Neural progenitor cell (in vitro differentiated cells): ENCODE data around the gene SCAMP2.

Experiments
- EZH2 ChIP-seq: fragments of 200-600 bp; sonication (generic); IDR thresholded peaks from 2 replicates; pipeline ENCODE4 v1.6.1; 2017; ENCODE audit warnings: antibody characterized with exemption, mild to moderate bottlenecking, moderate library complexity
- TF ChIP-seq, protein P1 (sequence below): fragments of 200-600 bp; sonication (generic); IDR thresholded peaks from 2 replicates; pipeline ENCODE4 v1.5.1; 2017; ENCODE audit warnings: antibody characterized with exemption, mild to moderate bottlenecking

DNA sequence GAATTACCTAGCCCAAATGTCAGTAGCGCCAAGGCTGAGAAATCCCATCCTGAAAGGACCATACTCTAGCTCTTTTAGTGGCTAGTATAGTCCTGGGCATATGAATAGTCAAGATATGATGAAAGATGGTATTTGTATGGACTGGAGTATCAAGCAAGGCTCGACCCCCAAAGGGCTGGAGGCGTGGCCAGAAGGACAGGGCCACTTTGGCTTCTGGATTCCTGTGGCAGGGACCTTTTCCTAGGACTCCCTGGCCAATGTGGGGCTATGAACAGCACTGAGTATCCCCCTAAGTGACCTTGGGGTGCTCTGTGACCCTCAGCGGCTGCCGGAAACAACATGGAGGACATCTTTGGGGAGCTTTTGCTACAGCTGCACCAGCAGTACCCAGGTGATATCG is 22.7 kb upstream of the SCAMP2 start:
- TF ChIP-seq, protein P1, sequence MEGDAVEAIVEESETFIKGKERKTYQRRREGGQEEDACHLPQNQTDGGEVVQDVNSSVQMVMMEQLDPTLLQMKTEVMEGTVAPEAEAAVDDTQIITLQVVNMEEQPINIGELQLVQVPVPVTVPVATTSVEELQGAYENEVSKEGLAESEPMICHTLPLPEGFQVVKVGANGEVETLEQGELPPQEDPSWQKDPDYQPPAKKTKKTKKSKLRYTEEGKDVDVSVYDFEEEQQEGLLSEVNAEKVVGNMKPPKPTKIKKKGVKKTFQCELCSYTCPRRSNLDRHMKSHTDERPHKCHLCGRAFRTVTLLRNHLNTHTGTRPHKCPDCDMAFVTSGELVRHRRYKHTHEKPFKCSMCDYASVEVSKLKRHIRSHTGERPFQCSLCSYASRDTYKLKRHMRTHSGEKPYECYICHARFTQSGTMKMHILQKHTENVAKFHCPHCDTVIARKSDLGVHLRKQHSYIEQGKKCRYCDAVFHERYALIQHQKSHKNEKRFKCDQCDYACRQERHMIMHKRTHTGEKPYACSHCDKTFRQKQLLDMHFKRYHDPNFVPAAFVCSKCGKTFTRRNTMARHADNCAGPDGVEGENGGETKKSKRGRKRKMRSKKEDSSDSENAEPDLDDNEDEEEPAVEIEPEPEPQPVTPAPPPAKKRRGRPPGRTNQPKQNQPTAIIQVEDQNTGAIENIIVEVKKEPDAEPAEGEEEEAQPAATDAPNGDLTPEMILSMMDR: no peak
- no peak for TF ChIP-seq EZH2
